GM21515 (cell line): ENCODE data around the gene AXIN2.
"Not testable (repeated sequence)": the region's sequence is repeated elsewhere in the genome, so short reads cannot be mapped to it uniquely, and the experiment has no call there.

ENCODE experiments used
- ATAC-seq: cut with Tn5 transposase; IDR thresholded peaks from one replicate; pipeline ENCODE4 v1.9.1; 2021; ENCODE audit not compliant: unreplicated experiment

Gene AXIN2

DNA sequence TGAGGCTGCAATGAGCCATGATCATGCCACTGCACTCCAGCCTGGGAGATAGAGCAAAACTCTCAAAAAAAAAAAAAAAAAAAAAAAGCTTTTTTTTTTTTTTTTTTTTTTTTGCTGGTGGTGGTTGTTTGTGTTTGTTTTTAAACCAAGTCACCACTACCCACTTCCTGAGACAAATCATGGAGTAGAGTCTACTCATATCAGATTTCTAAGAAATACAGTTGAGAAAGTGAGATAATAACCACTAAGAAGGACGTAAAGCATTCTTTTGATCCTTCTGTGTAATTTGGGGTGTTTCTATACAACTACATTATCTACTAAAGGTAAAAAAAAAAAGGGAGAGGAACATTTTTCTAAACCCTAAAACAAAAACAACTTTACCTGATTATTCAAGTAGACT, 38.0 kb downstream of the AXIN2 start:
- ATAC-seq, result no peak

DNA sequence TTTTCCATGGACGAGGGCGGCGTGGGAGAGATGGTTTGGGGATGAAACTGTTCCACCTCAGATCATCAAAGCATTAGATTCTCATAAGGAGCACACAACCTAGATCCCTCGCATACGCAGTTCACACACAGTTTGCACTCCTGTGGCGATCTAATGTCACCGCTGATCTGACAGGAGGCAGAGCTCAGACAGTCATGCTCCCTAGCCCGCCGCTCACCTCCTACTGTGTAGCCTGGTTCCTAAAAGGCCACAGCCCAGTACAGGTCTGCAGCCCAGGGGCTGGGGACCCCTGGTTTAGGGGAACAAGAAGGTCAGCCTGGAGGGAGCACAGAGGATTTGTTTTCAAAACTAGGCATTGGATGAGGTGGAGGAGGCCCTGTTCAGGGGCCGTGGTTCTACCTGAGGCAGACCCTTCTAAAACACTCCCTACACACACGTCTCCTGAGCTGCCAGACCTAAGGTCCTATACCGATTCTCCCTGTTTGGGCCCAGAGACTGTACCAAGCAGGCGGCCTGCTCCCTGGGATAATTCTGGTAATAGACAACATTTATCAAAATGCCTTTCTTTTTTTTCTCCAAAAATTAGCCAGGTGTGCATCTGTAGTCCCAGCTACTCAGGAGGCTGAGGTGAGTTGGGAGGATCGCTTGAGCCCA, 38.6 kb downstream of the AXIN2 start:
- no peak for ATAC-seq

DNA sequence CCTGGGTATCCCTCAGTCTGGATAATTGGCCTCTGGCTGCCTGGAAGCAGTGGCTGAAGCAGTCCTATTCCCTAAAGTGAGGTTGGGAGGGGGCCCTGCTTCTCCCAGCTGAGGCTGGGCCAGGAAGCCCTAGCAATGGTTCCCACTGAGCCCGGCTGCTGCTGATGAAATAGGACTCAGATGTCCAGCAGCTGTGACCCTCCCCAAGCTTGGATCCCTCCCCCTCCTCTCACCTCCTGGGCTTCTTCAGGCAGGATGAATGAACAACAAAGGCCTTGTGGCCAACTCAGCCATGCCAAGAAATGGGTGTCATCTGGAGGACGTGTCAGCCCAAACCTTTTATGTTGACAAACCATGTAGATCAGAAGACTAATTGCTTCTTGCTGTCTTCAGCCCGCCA, 42.0 kb downstream of the AXIN2 start:
- no peak for ATAC-seq

DNA sequence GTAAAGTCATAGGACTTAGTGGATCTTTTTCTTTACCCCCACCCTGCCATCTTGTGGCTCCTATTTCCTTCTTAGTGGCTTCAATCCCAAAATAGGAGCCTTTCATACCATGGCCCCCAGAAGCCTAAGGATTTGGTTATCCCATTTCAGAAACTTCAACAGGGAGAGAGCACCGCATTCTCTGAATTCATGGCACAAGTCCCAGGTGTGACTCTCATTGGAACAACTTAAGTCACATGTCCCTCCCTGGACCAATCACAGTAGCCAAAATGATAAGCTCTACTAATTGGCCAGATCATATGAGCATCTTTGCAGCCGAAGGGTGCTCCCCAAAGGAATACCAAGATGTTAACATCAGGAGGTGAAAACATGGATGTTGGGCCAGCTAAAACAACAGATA, 43.2 kb downstream of the AXIN2 start:
- no peak for ATAC-seq

DNA sequence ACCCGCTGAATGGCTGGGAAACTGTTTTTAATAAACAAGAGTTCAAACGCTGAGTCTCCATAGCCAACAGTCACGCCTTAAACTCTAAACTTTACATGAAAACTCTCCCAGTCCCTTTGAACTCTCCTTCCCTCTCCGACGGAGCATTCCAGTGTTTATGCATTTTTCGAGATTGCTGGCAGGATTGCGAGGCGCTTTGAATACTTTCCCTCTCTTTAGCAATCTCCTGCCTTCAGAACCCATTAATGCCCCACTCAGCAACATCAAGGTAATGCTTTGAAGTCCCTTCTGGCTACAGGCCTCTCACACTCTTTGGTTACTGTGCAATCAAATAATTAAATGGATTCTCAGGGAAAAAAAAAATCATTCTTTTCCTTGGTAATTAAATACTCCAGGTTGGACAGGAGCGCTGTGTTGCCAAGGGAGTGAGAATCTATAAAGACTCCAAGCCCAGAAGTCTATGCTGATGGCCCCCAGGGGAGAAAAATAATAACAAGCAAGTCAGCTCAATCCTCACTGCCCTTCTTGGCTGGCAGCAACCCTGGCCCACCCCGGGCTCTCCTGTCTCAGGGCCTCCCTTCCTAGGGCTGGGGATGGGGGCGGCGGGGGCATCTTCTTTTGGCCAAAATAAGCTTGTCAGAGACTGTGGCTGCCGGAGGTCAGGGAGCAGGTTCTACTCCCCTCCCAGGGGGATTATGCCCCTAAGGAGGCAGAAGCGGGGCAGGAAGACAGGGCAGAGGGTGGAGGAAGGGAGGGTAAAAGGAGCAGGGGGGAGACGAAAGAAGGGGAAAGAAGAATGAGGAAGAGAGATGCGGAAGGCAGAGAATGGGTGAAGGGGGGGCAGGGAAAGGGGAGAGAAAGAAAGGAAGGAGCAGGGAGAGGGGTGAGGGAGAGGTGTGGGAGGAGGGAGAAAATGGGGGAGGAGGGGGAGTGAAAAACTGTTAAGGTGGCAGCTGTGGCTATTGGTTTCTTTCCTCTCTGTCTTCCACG, 45.2 kb downstream of the AXIN2 start:
- no peak for ATAC-seq

DNA sequence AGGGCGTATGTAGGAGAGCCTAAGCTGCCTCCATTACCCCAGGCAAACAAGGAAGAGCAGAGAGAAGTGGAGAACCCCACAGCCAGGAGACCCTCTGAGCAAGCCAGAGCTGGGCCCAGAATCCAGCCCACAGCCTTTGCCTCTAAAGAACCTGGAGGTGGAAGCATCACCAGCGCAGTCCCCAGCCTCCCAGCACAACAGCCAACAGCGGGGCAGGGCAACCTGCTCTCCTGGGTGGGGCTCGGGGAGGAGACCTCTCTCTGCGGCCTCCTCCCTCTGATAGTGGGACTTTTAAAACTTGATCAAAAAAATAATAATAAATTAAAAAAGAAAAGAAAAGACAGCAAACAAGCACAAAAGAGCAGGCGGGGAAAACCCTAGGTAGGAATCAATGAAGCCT, 45.9 kb downstream of the AXIN2 start:
- no peak for ATAC-seq

DNA sequence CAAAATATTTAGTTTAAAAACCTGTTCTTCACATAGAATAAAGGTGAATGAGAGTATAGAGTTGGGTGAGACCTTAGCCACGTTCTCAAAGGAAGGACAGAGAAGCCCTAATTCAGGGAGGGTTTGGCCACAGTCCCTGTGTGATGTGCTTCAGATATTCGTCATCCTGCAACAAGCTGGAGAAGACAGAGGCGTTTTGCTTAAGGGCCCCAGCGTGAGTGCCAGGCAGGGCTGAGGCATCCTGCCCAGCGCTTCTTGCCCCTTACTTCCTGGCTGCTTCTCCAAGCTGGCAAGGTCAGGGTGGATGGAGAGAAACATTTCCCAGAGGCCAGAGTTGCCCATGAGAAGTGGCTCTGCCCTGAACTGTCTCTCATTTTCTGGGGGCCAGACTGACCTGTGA, 46.9 kb downstream of the AXIN2 start:
- no peak for ATAC-seq

DNA sequence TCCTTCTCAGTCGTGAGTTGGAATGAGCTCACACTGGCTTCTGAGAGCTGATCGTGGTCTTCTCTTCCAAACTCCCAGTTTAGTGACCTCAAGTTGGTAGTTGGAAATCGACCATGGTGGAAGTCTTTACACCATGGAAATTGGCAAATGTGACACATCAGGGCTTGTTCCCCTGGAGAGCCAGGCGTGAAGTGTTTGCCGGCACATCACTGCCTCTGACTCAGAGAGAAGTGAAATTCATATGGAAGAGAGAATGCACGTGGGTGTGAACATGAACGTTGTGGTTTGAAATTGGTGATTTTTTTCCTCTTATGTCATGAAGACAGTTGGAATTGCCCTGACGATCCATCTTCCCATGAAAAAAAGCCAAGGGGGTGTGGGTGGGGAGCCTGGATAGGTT, 47.4 kb downstream of the AXIN2 start:
- ATAC-seq, result no peak

DNA sequence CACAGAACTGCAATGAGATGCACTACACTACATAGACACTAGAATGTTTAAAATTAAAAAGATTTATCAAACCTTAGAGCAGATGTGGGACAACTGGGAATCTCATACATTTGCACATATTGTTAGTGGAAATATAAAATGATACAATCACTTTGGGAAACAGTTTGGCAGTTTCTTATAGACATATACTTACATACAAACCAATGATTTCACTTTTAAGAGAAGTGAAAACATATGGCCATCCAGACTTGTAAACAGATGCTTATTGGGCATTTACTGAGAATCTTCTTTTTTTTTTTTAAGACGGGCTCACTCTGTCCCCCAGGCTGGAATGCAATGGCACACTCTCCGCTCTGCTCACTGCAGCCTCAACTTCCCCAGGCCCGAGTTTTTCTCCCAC, 50.1 kb downstream of the AXIN2 start:
- ATAC-seq, result no peak

DNA sequence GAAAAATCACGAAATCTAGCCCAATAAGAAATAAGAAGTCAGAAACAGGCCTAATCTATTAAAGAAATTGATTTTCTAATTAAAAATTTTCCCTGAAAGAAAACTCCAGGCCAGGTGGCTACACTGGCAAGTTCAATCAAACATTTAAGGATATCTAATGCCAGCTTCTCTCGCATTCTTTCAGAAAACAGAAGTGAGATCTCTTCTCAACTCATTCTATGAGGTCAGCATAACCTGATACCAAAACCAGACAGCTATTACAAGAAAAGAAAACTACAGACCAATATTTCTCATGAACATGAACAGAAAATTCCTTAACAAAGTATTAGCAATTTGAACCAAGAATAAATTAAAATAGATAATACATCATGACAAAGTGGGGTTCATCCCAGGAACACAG, 52.4 kb downstream of the AXIN2 start:
- no peak for ATAC-seq

DNA sequence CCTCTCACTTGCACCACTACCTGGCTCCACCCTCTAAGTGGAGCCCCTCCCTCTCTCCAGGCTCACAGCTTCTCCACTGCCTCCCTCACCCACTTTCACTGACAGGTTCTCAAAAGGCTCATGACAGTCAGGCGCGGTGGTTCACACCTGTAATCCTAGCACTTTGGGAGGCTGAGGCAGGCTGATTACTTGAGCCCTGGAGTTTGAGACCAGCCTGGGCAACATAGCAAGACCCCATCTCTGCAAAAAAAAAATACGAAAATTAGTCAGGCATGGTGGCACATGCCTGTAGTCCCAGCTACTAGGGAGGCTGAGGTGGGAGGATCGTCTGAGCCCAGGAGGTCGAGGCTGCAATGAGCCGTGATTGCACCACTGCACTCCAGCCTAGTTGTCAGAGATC, 56.8 kb downstream of the AXIN2 start:
- not testable (repeated sequence) for ATAC-seq

DNA sequence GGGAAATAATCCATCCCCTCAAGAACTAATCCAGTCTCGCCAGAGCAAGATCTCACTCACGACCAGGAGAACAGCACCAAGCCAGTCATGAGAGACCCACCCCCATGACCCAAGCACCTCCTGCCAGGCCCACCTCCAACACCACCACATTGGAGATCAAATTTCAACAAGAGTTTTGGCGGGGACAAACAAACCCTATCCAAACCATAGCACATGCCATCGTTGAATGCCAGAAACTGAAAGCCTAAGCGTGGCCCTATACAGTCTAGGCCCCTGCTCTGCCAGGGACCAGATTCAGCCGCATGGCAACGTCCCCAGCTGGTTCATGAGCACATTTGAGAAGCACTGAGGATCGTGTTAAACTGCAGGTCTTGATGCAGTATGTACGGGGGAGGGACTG, 57.3 kb downstream of the AXIN2 start:
- no peak for ATAC-seq

DNA sequence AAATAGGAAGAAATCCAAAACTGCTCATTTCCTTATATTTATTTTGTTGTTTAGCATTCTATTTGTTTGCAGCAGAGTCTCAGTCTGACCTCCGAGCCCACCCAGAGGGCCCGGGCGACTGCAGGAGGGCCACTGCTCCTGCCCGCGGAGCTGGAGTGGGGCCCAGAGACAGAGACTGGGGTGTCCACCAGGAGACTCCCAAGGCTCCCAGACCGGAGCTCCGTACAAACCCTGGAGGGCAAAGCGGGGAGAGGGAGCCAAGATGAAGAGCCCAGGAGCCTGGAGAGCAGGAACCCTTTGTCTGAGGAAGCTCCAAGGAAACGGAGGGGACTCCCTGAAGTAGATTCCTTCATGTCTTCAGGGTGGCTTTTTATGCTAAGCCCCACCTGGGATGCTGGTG, 57.9 kb downstream of the AXIN2 start:
- no peak for ATAC-seq

DNA sequence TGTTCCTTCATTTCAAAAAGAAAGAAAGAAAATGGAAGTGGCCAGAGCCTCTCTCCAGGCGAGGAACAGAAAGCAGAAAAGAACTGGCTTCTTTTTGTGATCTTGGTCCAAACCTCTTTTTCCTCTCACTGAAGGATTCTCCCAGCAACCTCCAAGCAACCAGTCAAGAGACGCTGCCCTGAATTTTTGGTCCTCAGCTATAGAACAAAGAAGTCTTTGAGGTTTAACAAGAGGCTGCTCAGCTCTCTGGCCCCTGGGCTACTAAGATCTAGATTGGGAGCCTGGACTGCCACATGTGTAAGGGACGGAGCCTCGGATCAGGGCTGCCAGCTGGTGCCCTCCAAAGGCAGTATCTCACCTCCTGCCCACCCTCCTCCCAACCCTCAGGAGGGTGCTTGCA, 62.6 kb downstream of the AXIN2 start:
- ATAC-seq, result no peak

DNA sequence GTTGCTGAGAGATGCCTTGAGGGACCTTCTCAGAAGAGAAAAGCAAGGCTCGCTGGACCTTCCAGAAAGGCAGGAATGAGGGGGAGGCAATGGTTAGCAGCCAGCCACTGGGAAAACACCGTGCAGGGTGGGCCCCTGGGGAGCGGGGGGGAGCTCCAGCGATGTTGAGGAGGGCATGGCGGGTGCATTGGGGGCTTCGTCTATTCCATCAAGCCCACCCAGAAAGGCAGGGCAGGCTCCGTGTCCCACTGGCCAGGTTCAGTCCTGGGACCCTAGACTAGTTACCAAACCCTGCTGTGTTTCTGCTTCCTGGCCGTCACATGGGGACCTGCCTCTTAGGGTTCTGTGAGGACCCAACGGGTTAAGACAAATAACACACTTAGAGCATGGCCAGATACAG, 64.6 kb downstream of the AXIN2 start:
- ATAC-seq, result no peak

DNA sequence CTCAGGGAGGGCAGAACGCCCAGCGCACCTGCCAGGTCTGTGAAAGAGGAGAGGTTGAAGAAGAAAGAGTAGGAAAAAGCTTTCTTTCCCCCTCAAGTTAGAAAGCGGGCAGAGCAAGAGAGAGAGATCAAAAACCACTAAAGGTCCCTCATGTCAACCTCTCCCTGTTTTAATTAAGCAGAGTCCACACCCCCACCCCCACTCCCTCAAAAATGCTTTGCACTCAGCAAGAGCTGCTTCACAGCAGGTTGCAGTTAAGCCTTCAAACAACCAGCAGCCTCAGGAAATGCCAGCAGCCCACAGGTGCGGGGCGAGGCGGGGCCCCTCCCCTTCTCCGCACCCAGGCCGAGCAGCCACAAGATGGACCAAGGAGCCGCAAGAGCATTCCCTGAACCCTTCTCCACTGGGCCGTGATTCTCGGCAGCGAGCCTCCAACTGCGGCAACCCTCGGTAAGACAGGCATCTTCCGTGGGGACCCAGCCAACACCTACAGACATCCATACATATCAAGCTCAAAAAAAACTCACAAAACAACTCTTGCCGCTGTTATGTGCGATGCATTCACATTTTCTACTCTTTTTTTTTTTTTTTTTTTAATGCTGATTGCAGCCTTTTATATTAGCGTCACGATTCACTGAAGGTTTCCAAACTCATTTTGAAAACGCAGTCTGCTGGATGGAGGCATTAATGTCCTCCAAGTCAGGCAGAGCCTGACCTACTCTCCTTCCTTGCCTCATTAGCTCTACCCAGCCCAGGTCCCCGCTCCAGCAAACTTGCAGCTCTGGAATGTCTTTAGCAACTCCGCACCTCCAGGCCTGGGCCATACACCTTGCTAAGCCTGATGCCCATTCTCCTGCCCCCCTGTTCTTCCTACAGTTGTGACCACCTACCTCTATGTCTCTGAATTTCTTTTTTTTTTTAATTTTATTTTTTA, 66.1 kb downstream of the AXIN2 start:
- no peak for ATAC-seq

DNA sequence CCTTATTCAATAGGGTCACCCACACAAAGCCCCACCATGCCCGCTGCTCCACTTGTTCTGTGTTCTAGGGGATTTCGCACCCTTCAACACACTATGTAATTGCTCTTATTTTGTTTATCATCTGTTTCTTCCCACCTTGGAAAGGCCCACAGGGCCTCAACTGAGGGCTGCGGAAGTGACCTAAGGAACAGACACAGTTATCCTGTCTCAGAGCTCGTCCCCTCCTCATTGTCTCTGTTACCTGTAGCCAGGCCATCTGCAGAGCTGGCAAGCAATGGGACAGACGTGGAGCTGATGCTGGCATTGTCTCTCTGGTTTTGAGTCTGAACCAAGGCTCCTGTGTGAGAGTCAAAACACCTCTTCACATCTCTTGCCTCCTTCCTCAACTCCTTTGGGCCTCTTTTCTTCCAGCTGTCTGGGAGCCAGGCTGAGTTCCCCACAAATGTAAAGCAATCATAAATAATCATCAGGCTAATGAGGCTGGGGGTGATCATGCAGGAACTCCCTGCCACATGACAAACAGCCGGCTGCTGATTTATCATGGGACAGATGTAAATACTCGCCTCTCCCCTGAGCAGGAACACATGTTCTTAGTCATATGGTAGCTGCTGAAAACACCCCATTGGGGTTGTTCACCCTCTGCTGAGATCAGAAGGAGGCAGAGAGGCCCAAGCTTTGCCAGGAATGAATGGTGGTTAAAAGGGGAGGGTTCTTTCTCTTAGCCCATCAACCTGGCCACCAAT, 71.9 kb downstream of the AXIN2 start:
- no peak for ATAC-seq

DNA sequence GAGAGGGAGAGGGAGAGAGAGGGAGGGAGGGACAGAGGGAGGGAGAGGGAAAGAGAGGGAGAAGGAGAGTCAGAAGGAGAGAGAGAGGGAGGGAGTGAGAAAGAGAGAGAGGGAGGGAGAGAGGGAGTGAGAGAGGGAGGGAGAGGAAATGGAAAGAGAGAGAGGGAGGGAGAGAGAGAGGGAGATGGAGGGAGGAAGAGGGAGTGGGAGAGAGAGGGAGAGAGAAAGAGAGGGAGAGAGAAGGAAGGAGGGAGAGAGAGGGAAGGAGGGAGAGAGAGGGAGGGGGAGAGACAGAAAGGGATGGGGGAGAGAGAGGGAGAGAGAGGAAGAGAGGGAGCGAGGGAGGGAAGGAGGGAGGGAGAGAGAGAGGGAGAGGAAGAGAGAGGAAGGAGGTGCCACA, 72.8 kb downstream of the AXIN2 start:
- no peak for ATAC-seq

DNA sequence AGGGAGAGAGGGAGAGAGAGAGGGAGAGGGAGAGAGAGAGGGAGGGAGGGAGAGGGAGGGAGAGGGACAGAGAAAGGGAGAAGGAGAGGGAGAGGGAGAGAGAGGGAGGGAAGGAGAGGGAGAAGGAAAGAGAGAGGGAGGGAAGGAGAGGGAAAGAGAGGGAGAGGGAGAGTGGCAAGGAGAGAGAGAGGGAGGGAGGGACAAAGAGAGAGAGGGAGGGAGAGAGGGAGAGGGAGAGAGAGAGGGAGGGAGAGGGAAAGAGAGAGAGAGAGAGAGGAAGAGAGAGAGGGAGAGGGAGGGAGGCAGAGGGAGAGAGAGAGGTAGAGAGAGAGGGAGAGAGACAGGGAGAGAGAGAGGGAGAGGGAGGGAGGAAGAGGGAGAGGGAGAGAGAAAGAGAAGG, 73.5 kb downstream of the AXIN2 start:
- ATAC-seq, result no peak

DNA sequence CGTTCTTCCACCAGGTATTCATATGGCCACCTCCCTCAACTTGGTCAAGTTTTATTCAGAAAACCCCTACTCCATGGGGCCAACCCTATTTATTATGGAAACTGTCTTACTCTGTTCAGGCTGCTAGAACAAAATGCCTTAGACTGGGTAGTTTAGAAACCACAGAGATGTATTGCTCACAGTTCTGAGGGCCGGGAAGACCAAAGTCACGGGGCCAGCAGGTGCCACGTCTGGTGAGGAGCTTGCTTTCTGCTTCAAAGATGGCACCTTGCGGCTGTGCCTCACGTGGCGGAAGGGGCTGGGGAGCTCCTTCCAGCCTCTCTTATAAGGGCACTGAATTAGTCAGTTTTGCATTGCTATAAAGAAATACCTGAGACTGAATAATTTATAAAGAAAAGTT, 74.3 kb downstream of the AXIN2 start:
- no peak for ATAC-seq
